ENCODE measurements around the gene USP30. TPM values are rescaled to one million over a fixed set of nuclear protein-coding genes. Genes with fewer than 3 reads are reported as not detected.

The USP30 gene
- total and polyA plus RNA-seq, 9 of the 15 experiments (the other 6 are each of a cell fraction or from before 2014, with no cell fraction given): 1.4 to 15.2 (median 7.0) TPM

- ATAC-seq: no peak
- in situ Hi-C loops (cut with MboI): loop anchor here (10.0 kb wide), 1 partner anchor 432 kb away; no protein-coding TSS in a partner anchor
- ChIA-PET CTCF (ENCODE audit: low intra/inter-chr PET ratio) (no interaction called here), POLR2A (interaction anchor here (3.0 kb wide), 1 partner anchor 9 kb away, joined by 9 read pairs; no protein-coding TSS in a partner anchor)
- intact Hi-C loops (cut with micrococcal nuclease): loop anchor here (10.0 kb wide), 3 partner anchors 82 to 432 kb away; no protein-coding TSS in a partner anchor
- no peak for DNase-seq (ENCODE audit: extremely low read depth in 1 of 4, low spot score in 3 of 4)
- BruUV-seq (replicated peaks): no TSS peak
- Histone ChIP-seq H3K9ac (ENCODE audit: insufficient read depth in 1 of 2, low read depth in 2 of 2, low read length in 2 of 2) (peak overlapping the region; percentile 33 to 95; a peak in 3 of 4 replicates), H3K9me1 (ENCODE audit: control insufficient read depth, insufficient read depth, low read length) (no peaks in the 10 kb centered on the region), H3K79me2 (ENCODE audit: control insufficient read depth, insufficient read depth, low read length) (peaks cover 23% of the 10 kb centered on the region), H4K20me1 (replicated peaks; ENCODE audit: control insufficient read depth, insufficient read depth, low read length) (no peaks in the 10 kb centered on the region), H3K4me2 (ENCODE audit: insufficient read depth, low read length) (peak overlapping the region; percentile 76), H3K27ac (ENCODE audit: extremely low read depth, low read depth, low read length) (peak overlapping the region; percentile 84; the same call in 1 of the 3 replicates), H2AFZ (ENCODE audit: low read depth, low read length) (peak overlapping the region; percentile 96), H3K36me3 (ENCODE audit: control insufficient read depth, insufficient read depth, low read length) (peaks cover 36% of the 10 kb centered on the region), H3K4me1 (replicated peaks in 1 of 2; ENCODE audit: control insufficient read depth in 2 of 2, insufficient read depth in 2 of 2, low read length in 2 of 2) (peaks cover 7 to 35% of the 10 kb centered on the region in 2 experiments; a peak in 4 of 5 replicates), H3K27me3 (ENCODE audit: control insufficient read depth in 2 of 2, insufficient read depth in 2 of 2, low read length in 2 of 2) (no peaks in the 10 kb centered on the region), H3K9me3 (replicated peaks; ENCODE audit: control insufficient read depth, insufficient read depth, low read depth, low read length) (no peaks in the 10 kb centered on the region), H3K4me3 (peak overlapping the region; percentile 81)
- WGBS (ENCODE audit: insufficient coverage, low coverage, missing lambda C conversion rate): 42% methylated on average over 11 of the region's 11 CpGs
- FAIRE-seq: no peak
- TF ChIP-seq UBTF (IDR thresholded peaks at IDR 0.05; ENCODE audit: borderline replicate concordance in 1 of 2, low read depth in 2 of 2, low read length in 2 of 2) (no peak), CBX1 (IDR thresholded peaks at IDR 0.05; ENCODE audit: low read depth) (0 out of 2 replicates have a peak, but pooled peaks have one; percentile 0), RB1 (IDR thresholded peaks at IDR 0.05; ENCODE audit: low read depth) (no peak), PHF8 (IDR thresholded peaks at IDR 0.05; ENCODE audit: borderline replicate concordance, low read length) (peak; percentile 57; the same call in 1 of the 2 replicates), ZNF174 (CRISPR knock-in tag; IDR thresholded peaks at IDR 0.05) (no peak), TFAP4 (CRISPR knock-in tag; IDR thresholded peaks at IDR 0.05; ENCODE audit: borderline replicate concordance) (no peak), CC2D1A (IDR thresholded peaks at IDR 0.05) (no peak), SNIP1 (IDR thresholded peaks at IDR 0.05; ENCODE audit: low read depth) (no peak), ZNF717 (CRISPR knock-in tag; IDR thresholded peaks at IDR 0.05) (no peak), GTF2A2 (tag; IDR thresholded peaks at IDR 0.05) (no peak), DDX20 (tag; IDR thresholded peaks at IDR 0.05; ENCODE audit: low read depth) (no peak), ZNF274 (IDR thresholded peaks at IDR 0.05; ENCODE audit: borderline replicate concordance, low read depth, low read length) (no peak), DMBX1 (CRISPR knock-in tag; IDR thresholded peaks at IDR 0.05; ENCODE audit: borderline replicate concordance) (no peak), ZC3H11A (IDR thresholded peaks at IDR 0.05; ENCODE audit: low read depth, low read length) (no peak)
- TF ChIP-seq, protein P1, sequence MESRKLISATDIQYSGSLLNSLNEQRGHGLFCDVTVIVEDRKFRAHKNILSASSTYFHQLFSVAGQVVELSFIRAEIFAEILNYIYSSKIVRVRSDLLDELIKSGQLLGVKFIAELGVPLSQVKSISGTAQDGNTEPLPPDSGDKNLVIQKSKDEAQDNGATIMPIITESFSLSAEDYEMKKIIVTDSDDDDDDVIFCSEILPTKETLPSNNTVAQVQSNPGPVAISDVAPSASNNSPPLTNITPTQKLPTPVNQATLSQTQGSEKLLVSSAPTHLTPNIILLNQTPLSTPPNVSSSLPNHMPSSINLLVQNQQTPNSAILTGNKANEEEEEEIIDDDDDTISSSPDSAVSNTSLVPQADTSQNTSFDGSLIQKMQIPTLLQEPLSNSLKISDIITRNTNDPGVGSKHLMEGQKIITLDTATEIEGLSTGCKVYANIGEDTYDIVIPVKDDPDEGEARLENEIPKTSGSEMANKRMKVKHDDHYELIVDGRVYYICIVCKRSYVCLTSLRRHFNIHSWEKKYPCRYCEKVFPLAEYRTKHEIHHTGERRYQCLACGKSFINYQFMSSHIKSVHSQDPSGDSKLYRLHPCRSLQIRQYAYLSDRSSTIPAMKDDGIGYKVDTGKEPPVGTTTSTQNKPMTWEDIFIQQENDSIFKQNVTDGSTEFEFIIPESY (CRISPR knock-in tag; IDR thresholded peaks at IDR 0.05): peak; percentile 94
- TF ChIP-seq, protein P2, sequence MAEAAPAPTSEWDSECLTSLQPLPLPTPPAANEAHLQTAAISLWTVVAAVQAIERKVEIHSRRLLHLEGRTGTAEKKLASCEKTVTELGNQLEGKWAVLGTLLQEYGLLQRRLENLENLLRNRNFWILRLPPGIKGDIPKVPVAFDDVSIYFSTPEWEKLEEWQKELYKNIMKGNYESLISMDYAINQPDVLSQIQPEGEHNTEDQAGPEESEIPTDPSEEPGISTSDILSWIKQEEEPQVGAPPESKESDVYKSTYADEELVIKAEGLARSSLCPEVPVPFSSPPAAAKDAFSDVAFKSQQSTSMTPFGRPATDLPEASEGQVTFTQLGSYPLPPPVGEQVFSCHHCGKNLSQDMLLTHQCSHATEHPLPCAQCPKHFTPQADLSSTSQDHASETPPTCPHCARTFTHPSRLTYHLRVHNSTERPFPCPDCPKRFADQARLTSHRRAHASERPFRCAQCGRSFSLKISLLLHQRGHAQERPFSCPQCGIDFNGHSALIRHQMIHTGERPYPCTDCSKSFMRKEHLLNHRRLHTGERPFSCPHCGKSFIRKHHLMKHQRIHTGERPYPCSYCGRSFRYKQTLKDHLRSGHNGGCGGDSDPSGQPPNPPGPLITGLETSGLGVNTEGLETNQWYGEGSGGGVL (CRISPR knock-in tag; IDR thresholded peaks at IDR 0.05): no peak
These were observed 44.7 kb downstream of the USP30 start for GRCh38 chr12:109097140-109097434.

All from K562 (cell line).